Muscle of leg (tissue), 11 donors: ENCODE measurements around the gene CNNM3. TPM values are rescaled to one million over a fixed set of nuclear protein-coding genes. Genes with fewer than 3 reads are reported as not detected.

Source experiments
- DNase-seq: peaks from one replicate; pipeline ENCODE4 v3.0.0; 2013
- H3K27ac ChIP-seq: one replicate; pipeline ENCODE4 v1.5.1; 2013; ENCODE audit warnings: mild to moderate bottlenecking, low read length, control low read depth
- H3K27me3 ChIP-seq: one replicate; pipeline ENCODE4 v1.6.1; 2013; ENCODE audit warnings: low read length; ENCODE audit not compliant: control insufficient read depth, insufficient read depth
- H3K36me3 ChIP-seq: one replicate; pipeline ENCODE4 v1.6.1; 2013; ENCODE audit warnings: low read length; ENCODE audit not compliant: control insufficient read depth, insufficient read depth
- H3K4me1 ChIP-seq: one replicate; pipeline ENCODE4 v1.6.1; 2013; ENCODE audit warnings: low read length; ENCODE audit not compliant: control insufficient read depth, insufficient read depth
- H3K4me3 ChIP-seq: one replicate; pipeline ENCODE4 v1.5.1; 2013; ENCODE audit warnings: low read length, control low read depth
- H3K9me3 ChIP-seq: replicated peaks from 2 replicates; pipeline ENCODE4 v1.6.1; 2013; ENCODE audit warnings: low read depth, low read length; ENCODE audit not compliant: control insufficient read depth
- WGBS: methylation state at CpG from one replicate; pipeline ENCODE4 v1.1.5; 2013; ENCODE audit warnings: missing lambda C conversion rate; ENCODE audit not compliant: insufficient coverage; 5-methylcytosine and 5-hydroxymethylcytosine counted together
- polyA plus RNA-seq, 8 donors: library from polyadenylated mRNA; unstranded; fragments of 120-200 nt; gene quantifications; one replicate each; pipeline versions ENCODE4 v1.2.1 to v1.2.3, GENCODE V29; 2013; ENCODE audit warnings: inconsistent platforms in 1 of 8, low replicate concordance in 1 of 8; ENCODE audit not compliant: insufficient read length in 8 of 8, insufficient read depth in 1 of 8
- total RNA-seq: library from RNA; stranded (reverse); fragments of 120-200 nt; gene quantifications from one replicate; pipeline ENCODE4 v1.2.4, GENCODE V29; 2013

The CNNM3 gene
- total and polyA plus RNA-seq, 9 donors = 4.9 to 22.2 (median 16.6) TPM

DNA sequence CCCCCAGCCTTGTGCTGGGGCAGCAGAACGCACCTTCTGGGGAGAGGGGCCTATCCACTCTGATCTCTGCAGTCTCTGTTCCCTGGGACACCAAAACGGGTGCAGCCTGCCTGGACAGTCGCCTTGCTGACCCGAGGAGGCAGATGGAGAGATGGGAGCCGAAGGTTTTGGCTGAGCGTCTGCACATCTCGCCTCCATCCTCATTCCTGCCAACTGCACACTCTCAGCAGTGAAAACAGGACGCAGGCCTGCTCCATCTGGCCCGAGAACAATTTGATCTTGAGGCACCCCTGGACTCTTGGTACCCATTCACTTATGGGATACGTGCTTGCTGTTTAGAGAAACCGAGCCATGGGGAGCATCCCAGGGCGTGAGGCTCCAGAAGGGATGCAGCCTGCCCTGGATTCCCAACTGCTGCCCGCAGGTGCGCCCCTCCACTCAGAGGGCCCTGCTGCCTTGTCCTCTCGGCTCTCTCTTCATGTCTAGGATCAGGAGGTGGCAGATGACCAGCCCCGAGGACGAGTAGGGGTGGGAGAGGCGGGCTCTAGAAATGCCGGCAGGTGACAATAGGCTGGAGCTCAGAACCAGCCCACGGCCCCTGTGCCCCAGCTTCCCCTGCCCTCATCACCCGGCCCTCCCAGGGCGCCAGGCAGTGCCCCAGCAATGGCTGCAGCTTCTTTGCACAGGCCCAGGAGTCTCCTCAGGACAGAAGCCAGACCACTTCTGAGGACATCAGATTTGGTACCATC lies 62.9 kb downstream of the CNNM3 start:
- H3K36me3 ChIP-seq = no peaks in the 10 kb centered on the region
- no peaks in the 10 kb centered on the region for H3K9me3 ChIP-seq
- peak overlapping the region; percentile 59 for H3K27ac ChIP-seq
- no peak overlapping the region for H3K4me3 ChIP-seq
- peaks cover 10% of the 10 kb centered on the region for H3K27me3 ChIP-seq
- H3K4me1 ChIP-seq = peaks cover 73% of the 10 kb centered on the region
- no peak for DNase-seq
- WGBS = 78% methylated on average over 14 of the region's 22 CpGs

DNA sequence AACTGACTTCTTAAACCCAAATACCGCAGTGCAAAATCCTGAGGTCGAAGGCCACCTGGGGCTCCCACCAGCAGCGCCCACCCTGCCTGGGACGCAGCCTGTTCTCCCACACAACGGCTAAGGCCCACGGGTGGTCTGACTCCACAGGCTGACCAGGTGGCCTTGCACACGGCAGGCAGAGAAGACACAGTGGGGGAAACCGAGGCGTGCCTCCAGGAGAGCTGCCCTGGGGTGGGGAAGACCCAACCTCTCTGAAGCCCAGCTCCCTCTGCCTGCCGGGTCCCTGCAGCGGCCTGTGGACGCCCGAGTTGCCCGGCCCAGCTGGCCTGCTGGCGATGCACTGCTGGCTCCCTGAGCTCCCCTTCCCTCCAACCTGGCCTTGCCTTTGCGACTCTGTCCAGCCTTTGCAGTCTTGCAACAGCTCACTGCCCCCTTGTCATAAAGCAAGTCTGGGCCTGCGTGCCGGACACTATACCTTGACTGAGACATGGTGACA lies 63.5 kb downstream of the CNNM3 start:
- WGBS = 88% methylated on average over 18 of the region's 18 CpGs
- no peak overlapping the region for H3K27ac ChIP-seq
- no peaks in the 10 kb centered on the region for H3K9me3 ChIP-seq
- peaks cover 12% of the 10 kb centered on the region for H3K27me3 ChIP-seq
- H3K4me1 ChIP-seq = peaks cover 69% of the 10 kb centered on the region
- DNase-seq = no peak
- no peak overlapping the region for H3K4me3 ChIP-seq
- H3K36me3 ChIP-seq = no peaks in the 10 kb centered on the region

DNA sequence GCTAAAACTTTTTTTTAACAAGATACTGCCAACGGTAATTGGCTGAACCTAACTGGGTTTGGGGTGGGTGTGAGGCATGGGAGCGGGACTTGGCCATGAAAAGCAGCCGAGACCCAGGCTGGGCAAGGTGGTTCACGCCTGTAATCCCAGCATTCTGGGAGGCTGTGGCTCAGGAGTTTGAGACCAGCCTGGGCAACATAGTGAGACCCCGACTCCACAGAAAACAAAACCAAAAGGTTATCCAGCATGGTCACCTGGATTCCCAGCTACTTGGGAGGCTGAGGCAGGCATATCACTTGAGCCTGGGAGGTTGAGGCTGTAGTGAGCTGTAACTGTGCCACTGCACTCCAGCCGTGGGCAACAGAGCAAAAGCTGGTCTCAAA lies 64.8 kb downstream of the CNNM3 start:
- DNase-seq = no peak
- no peaks in the 10 kb centered on the region for H3K9me3 ChIP-seq
- peaks cover 12% of the 10 kb centered on the region for H3K27me3 ChIP-seq
- peaks cover 63% of the 10 kb centered on the region for H3K4me1 ChIP-seq
- no peak overlapping the region for H3K27ac ChIP-seq
- no peaks in the 10 kb centered on the region for H3K36me3 ChIP-seq
- 82% methylated on average over 4 of the region's 6 CpGs for WGBS
- no peak overlapping the region for H3K4me3 ChIP-seq

DNA sequence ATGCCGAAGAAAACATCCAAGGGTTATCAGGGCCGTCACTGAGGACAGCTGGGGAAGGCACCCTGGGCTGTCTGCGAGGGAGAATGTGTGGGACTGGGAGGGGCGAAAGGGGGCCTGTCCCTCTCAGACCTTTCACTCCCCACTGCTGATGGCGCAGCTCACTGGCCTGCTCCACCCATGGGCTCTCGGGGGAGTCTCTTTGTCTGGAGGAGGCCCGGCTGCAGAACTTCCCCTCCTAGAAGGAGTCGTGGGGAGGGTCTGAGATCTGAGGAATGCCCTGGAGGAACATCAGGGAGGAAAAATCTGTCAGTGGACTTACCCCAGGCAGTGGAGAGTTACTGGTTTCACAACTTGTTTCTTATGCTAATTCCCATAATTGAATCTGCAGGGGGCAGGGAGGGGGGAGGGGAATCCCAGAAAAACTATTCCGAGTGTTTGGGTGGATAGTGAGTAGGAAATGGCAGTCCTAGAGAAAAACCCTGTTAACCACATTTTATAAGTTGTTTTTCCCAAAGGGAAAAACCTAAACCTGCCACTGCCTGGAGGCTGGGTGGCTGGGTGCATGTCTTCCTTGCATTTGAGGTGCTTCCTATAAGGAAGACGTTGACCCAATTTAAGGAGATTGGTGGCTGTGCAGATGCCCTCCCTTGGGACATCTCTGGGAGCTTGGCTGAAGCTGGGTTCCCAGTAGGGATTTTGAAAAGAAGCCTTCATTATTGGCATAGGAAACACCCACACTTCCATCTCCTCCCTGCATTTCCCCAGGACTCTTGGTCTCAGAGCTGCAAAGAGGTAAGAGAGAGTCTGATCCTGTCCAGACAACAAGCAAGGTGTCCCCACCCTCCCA lies 65.5 kb downstream of the CNNM3 start:
- 50% methylated on average over 1 of the region's 10 CpGs for WGBS
- DNase-seq = no peak
- Histone ChIP-seq H3K4me1 (peaks cover 60% of the 10 kb centered on the region), H3K27me3 (peaks cover 12% of the 10 kb centered on the region), H3K27ac (no peak overlapping the region), H3K9me3 (no peaks in the 10 kb centered on the region), H3K36me3 (no peaks in the 10 kb centered on the region), H3K4me3 (no peak overlapping the region)

DNA sequence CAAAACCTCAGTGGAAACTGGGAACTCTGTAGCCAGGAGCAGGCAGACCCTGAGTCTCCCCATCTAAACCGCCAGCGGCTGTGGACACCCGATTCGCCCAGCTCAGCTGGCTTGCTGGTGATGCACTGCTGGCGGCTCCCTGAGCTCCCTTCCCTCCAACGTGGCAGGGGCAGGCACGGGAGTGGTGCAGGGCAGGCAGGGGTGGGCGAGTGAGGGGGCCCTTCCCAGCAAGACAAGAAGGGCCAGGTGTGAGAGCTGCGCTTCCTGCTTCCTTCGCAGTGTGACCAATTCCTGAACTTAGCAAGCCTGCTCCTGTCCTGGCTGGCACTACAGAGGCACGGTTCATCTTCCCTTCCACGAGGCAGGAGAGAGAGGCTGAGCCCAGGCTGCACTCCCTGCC lies 66.2 kb downstream of the CNNM3 start:
- Histone ChIP-seq H3K36me3 (no peaks in the 10 kb centered on the region), H3K9me3 (no peaks in the 10 kb centered on the region), H3K4me1 (peaks cover 57% of the 10 kb centered on the region), H3K4me3 (no peak overlapping the region), H3K27me3 (peaks cover 12% of the 10 kb centered on the region), H3K27ac (no peak overlapping the region)
- DNase-seq = no peak
- WGBS = 49% methylated on average over 7 of the region's 12 CpGs

GRCh38 chr2:96882906-96883305 lies 66.8 kb downstream of the CNNM3 start:
- H3K27me3 ChIP-seq = peaks cover 12% of the 10 kb centered on the region
- WGBS = 66% methylated on average over 6 of the region's 8 CpGs
- DNase-seq = no peak
- no peaks in the 10 kb centered on the region for H3K36me3 ChIP-seq
- H3K4me3 ChIP-seq = no peak overlapping the region
- peaks cover 57% of the 10 kb centered on the region for H3K4me1 ChIP-seq
- H3K27ac ChIP-seq = no peak overlapping the region
- no peaks in the 10 kb centered on the region for H3K9me3 ChIP-seq

DNA sequence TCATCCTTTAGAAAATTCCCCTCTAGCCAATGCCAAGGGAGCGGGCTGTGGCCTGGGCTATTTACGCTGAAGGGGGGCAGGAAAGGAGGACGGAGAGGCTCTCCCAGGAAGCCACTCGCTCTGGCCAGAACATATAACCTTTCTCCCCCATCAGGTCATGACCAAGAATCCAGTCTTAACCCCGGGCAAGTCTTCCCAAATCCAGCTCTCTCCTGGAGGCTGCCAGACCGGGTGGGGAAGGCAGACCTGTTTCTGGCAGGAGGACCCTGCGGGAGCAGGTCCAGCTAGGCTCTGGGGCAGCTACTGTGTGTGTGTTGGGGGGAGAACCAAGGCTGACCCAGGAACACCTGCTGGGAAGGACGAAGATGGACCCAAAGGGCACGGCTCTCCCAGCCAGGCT lies 67.2 kb downstream of the CNNM3 start:
- Histone ChIP-seq H3K27me3 (peaks cover 12% of the 10 kb centered on the region), H3K9me3 (no peaks in the 10 kb centered on the region), H3K36me3 (no peaks in the 10 kb centered on the region), H3K4me3 (no peak overlapping the region), H3K27ac (no peak overlapping the region), H3K4me1 (peaks cover 57% of the 10 kb centered on the region)
- no peak for DNase-seq
- WGBS = 88% methylated on average over 3 of the region's 9 CpGs

Other genes starting within 250 kb of the CNNM3 start
- gene KANSL3, start 178.0 kb upstream of the CNNM3 start, total RNA-seq = 32.2 TPM
- gene KANSL3, start 178.0 kb upstream of the CNNM3 start, polyA plus RNA-seq = 10 to 100 TPM; 26.2 to 35.3 (median 30.3) TPM
- 0.98 TPM for gene FER1L5, start 173.5 kb upstream of the CNNM3 start, total RNA-seq
- 1 to 10 TPM in 5 of 8 donors, under 1 TPM in 3; 0.17 to 3.9 (median 1.1) TPM for gene FER1L5, start 173.5 kb upstream of the CNNM3 start, polyA plus RNA-seq
- gene LMAN2L, start 76.2 kb upstream of the CNNM3 start, total RNA-seq = 27.4 TPM
- 10 to 100 TPM; 22.5 to 30.3 (median 27.7) TPM for gene LMAN2L, start 76.2 kb upstream of the CNNM3 start, polyA plus RNA-seq
- 14.9 TPM for gene CNNM4, start 55.4 kb upstream of the CNNM3 start, total RNA-seq
- 10 to 100 TPM; 19.9 to 30.0 (median 25.0) TPM for gene CNNM4, start 55.4 kb upstream of the CNNM3 start, polyA plus RNA-seq
- gene ANKRD23, start 27.8 kb downstream of the CNNM3 start, total RNA-seq = 6.5 TPM
- gene ANKRD23, start 27.8 kb downstream of the CNNM3 start, polyA plus RNA-seq = 1 to 10 TPM; 4.1 to 8.1 (median 7.0) TPM
- gene ANKRD39, start 41.7 kb downstream of the CNNM3 start, total RNA-seq = 7.5 TPM
- gene ANKRD39, start 41.7 kb downstream of the CNNM3 start, polyA plus RNA-seq = 1 to 10 TPM; 5.9 to 7.7 (median 6.7) TPM
- 26.3 TPM for gene SEMA4C, start 53.8 kb downstream of the CNNM3 start, total RNA-seq
- 10 to 100 TPM; 28.6 to 39.1 (median 33.7) TPM for gene SEMA4C, start 53.8 kb downstream of the CNNM3 start, polyA plus RNA-seq
- 0.40 TPM for gene FAM178B, start 170.3 kb downstream of the CNNM3 start, total RNA-seq
- 1 to 10 TPM in 4 of 8 donors, under 1 TPM in 4; 0.38 to 1.3 (median 0.94) TPM for gene FAM178B, start 170.3 kb downstream of the CNNM3 start, polyA plus RNA-seq